PC-3 (cell line): ENCODE data around the gene SULT6B1. TPM values are rescaled to one million over a fixed set of nuclear protein-coding genes. Genes with fewer than 3 reads are reported as not detected.

Experiments
- ATAC-seq: fragments of 200-7000 bp; cut with Tn5 transposase; 2 replicates; pipeline ENCODE4 v1.9.1; 2020; ENCODE audit warnings: mild to moderate bottlenecking, moderate library complexity
- BruUV-seq: library from RNA; stranded (reverse); fragments of 400-500 nt; replicated peaks from 2 replicates; lab custom pipeline; 2021; lab: Mats Ljungman, UMichigan
- CTCF ChIA-PET: fragments of 300-600 bp; sonication (Branson Sonifier 250); formaldehyde crosslinking; loops from one replicate; lab custom pipeline; 2022; ENCODE audit warnings: antibody characterized with exemption; lab: Charles Lee
- POLR2A ChIA-PET: fragments of 300-600 bp; sonication (Branson Sonifier 250); formaldehyde crosslinking; loops from one replicate; lab custom pipeline; 2022; ENCODE audit warnings: antibody characterized with exemption; ENCODE audit not compliant: unreplicated experiment; lab: Charles Lee
- DNase-seq: peaks from one replicate; pipeline ENCODE4 v3.0.0-alpha.2; 2015
- H2AFZ ChIP-seq: fragments of 300-600 bp; sonication (generic); 2 replicates; pipeline ENCODE4 v1.6.0; 2016; ENCODE audit warnings: antibody characterized with exemption, low read length
- H3F3A ChIP-seq: fragments of 300-600 bp; sonication (generic); one replicate; pipeline ENCODE4 v1.6.0; 2017; ENCODE audit warnings: antibody characterized with exemption, low read length, control low read depth, mild to moderate bottlenecking; ENCODE audit not compliant: unreplicated experiment
- H3K27ac ChIP-seq: fragments of 300-600 bp; sonication (generic); 2 replicates; pipeline ENCODE4 v1.5.1; 2016; ENCODE audit warnings: mild to moderate bottlenecking, low read length
- H3K27me3 ChIP-seq: fragments of 300-600 bp; sonication (generic); 2 replicates; pipeline ENCODE4 v1.6.1; 2016; ENCODE audit warnings: low read length, mixed read lengths
- H3K36me3 ChIP-seq: fragments of 300-600 bp; sonication (generic); 2 replicates; pipeline ENCODE4 v1.6.1; 2016; ENCODE audit warnings: low read depth, mixed run types, low read length, mixed read lengths
- H3K4me1 ChIP-seq: fragments of 300-600 bp; sonication (generic); 2 replicates; pipeline ENCODE4 v1.5.1; 2016; ENCODE audit warnings: low read length; ENCODE audit not compliant: insufficient read depth
- H3K4me2 ChIP-seq: fragments of 300-600 bp; sonication (generic); 2 replicates; pipeline ENCODE4 v1.6.0; 2016; ENCODE audit warnings: low read length
- H3K4me3 ChIP-seq: fragments of 300-600 bp; sonication (generic); 2 replicates; pipeline ENCODE4 v1.5.1; 2016; ENCODE audit warnings: mild to moderate bottlenecking, low read length, mixed read lengths
- H3K79me2 ChIP-seq: fragments of 300-600 bp; sonication (generic); 2 replicates; pipeline ENCODE4 v1.6.1; 2017; ENCODE audit warnings: low read length, mixed read lengths
- H3K9ac ChIP-seq: fragments of 300-600 bp; sonication (generic); 2 replicates; pipeline ENCODE4 v1.6.0; 2016; ENCODE audit warnings: mild to moderate bottlenecking, low read length
- H3K9me2 ChIP-seq: fragments of 300-600 bp; sonication (generic); replicated peaks from 2 replicates; pipeline ENCODE4 v1.6.1; 2016; ENCODE audit warnings: mixed run types, low read length, mixed read lengths
- H3K9me3 ChIP-seq: fragments of 300-600 bp; sonication (generic); 2 replicates; pipeline ENCODE4 v1.6.1; 2016; ENCODE audit warnings: low read length, mixed read lengths
- H4K20me1 ChIP-seq: fragments of 300-600 bp; sonication (generic); 2 replicates; pipeline ENCODE4 v1.6.1; 2016; ENCODE audit warnings: low read length, mixed read lengths
- CTCF ChIP-seq: fragments of 300-600 bp; sonication (generic); conservative IDR thresholded peaks from 2 replicates; pipeline ENCODE4 v1.5.1; 2017; ENCODE audit warnings: antibody characterized with exemption, low read depth, mild to moderate bottlenecking, low read length
- EZH2 ChIP-seq: fragments of 300-600 bp; sonication (generic); IDR thresholded peaks from one replicate; pipeline ENCODE4 v1.6.1; 2017; ENCODE audit warnings: antibody characterized with exemption, mild to moderate bottlenecking, low read length; ENCODE audit not compliant: unreplicated experiment
- EZH2phosphoT487 ChIP-seq: fragments of 300-600 bp; sonication (generic); IDR thresholded peaks from 2 replicates; pipeline ENCODE4 v1.6.1; 2018; ENCODE audit warnings: mild to moderate bottlenecking, antibody characterized with exemption, low read length, borderline replicate concordance
- intact Hi-C: fragments of 100-400 bp; cut with micrococcal nuclease; formaldehyde crosslinking; loops from 2 replicates; pipeline ENCODE4 v1.9.0; 2023
- total RNA-seq: library from RNA; depleted of rRNA; stranded (reverse); fragments of >200 nt; gene quantifications from 2 replicates; pipeline ENCODE4 v1.2.3, GENCODE V29; 2014

The SULT6B1 gene
- total RNA-seq, 1 experiment from 2014 or later, result not detected

GRCh38 chr2:37164757-37165156 lies 23.7 kb downstream of the SULT6B1 start:
- H4K20me1 ChIP-seq, result no peaks in the 10 kb centered on the region
- H3F3A ChIP-seq, result no peaks in the 10 kb centered on the region
- no peak for TF ChIP-seq CTCF
- TF ChIP-seq EZH2phosphoT487, result no peak
- no peak for TF ChIP-seq EZH2
- H3K4me1 ChIP-seq, result peaks cover 5% of the 10 kb centered on the region
- no peak overlapping the region for H2AFZ ChIP-seq
- H3K27me3 ChIP-seq, result no peaks in the 10 kb centered on the region
- H3K9ac ChIP-seq, result no peak overlapping the region
- 0 out of 2 replicates have a peak, but pooled peaks cover 3% of the 10 kb centered on the region for H3K36me3 ChIP-seq
- no peak overlapping the region for H3K27ac ChIP-seq
- H3K4me3 ChIP-seq, result no peak overlapping the region
- DNase-seq, result no peak
- no peak overlapping the region for H3K4me2 ChIP-seq
- no peaks in the 10 kb centered on the region for H3K79me2 ChIP-seq
- H3K9me2 ChIP-seq, result no peaks in the 10 kb centered on the region
- H3K9me3 ChIP-seq, result peaks cover 5% of the 10 kb centered on the region
- CTCF ChIA-PET, result no interaction called here
- no peak for ATAC-seq
- BruUV-seq, result no TSS peak
- POLR2A ChIA-PET, result no interaction called here
- intact Hi-C loops, result loop anchor here (5.0 kb wide), 3 partner anchors 48 to 728 kb away; no protein-coding TSS in a partner anchor

GRCh38 chr2:37156857-37157714 lies 31.4 kb downstream of the SULT6B1 start, which contains the start of gene EIF2AK2:
Gene EIF2AK2, minus strand, starts transcription at chr2:37156980. Its CDS starts 9,174 bp downstream, at chr2:37147806.
- H3K79me2 ChIP-seq, result peaks cover 44% of the 10 kb centered on the region
- H3K4me2 ChIP-seq, result peak within 1 kb of the TSS; percentile 98
- H3K36me3 ChIP-seq, result peaks cover 5% of the 10 kb centered on the region; the same call in 1 of the 2 replicates
- CTCF ChIA-PET, result interaction anchor here (0.6 kb wide), 1 partner anchor 55 kb away, joined by 3 read pairs; no protein-coding TSS in a partner anchor
- H3K9me2 ChIP-seq, result no peaks in the 10 kb centered on the region
- H3K4me1 ChIP-seq, result peaks cover 23% of the 10 kb centered on the region
- H3F3A ChIP-seq, result no peaks in the 10 kb centered on the region
- H4K20me1 ChIP-seq, result no peaks in the 10 kb centered on the region
- POLR2A ChIA-PET, result no interaction called here
- DNase-seq (peak; percentile 88), ATAC-seq (peak; percentile 90)
- TF ChIP-seq CTCF, result no peak
- no peak for TF ChIP-seq EZH2
- TF ChIP-seq EZH2phosphoT487, result no peak
- intact Hi-C loops, result loop anchor here (2.0 kb wide), 1 partner anchor 74 kb away; the partner anchor contains the start of genes CEBPZ and NDUFAF7
- peak within 1 kb of the TSS; percentile 92 for H3K9ac ChIP-seq
- BruUV-seq, result TSS peak; percentile 89
- no peaks in the 10 kb centered on the region for H3K27me3 ChIP-seq
- peak within 1 kb of the TSS; percentile 84 for H3K4me3 ChIP-seq
- H3K9me3 ChIP-seq, result no peaks in the 10 kb centered on the region
- H2AFZ ChIP-seq, result peak within 1 kb of the TSS; percentile 88
- H3K27ac ChIP-seq, result peak within 1 kb of the TSS; percentile 66
